Right lobe of liver (tissue), 6 donors: Measurements from ENCODE around the gene KRT36. TPM values are rescaled to one million over a fixed set of nuclear protein-coding genes. Genes with fewer than 3 reads are reported as not detected.
A peak's percentile ranks its signal among the peaks of the same experiment; 100 is the strongest.

Experiments used
- ATAC-seq, 4 donors: fragments of 200-7000 bp; cut with Tn5 transposase; one replicate each; pipeline ENCODE4 v1.9.1; 2020; ENCODE audit warnings: mild to moderate bottlenecking in 4 of 4, moderate library complexity in 4 of 4
- DNase-seq, 3 donors: peaks; one replicate each; pipeline ENCODE4 v3.0.0-alpha.2; 2020
- H3K27ac ChIP-seq, 3 donors: fragments of 200-600 bp; one replicate each; pipeline ENCODE4 v1.8.0; 2022
- H3K27me3 ChIP-seq, 2 donors: fragments of 200-600 bp; one replicate each; pipeline ENCODE4 v1.8.0; 2022
- H3K36me3 ChIP-seq, 4 donors: fragments of 200-600 bp; sonication (generic) in 1 of 4; one replicate each; pipeline versions ENCODE4 v1.5.1 to v1.8.0; 2017 to 2022; ENCODE audit warnings: control low read depth in 1 of 4
- H3K4me1 ChIP-seq, 4 donors: fragments of 200-600 bp; sonication (generic) in 1 of 4; one replicate each; pipeline versions ENCODE4 v1.5.1 to v1.8.0; 2017 to 2022; ENCODE audit warnings: control low read depth in 1 of 4
- H3K4me3 ChIP-seq, 3 donors: fragments of 200-600 bp; one replicate each; pipeline ENCODE4 v1.8.0; 2022
- H3K9me3 ChIP-seq, 4 donors: fragments of 200-600 bp; sonication (generic) in 1 of 4; one replicate each; pipeline versions ENCODE4 v1.5.1 to v1.8.0; 2017 to 2022; ENCODE audit warnings: control low read depth in 1 of 4
- CTCF ChIP-seq, 4 donors: fragments of 200-600 bp in 3 of 4; fragments of 450-650 bp in 1 of 4; IDR thresholded peaks; one replicate each; pipeline versions ENCODE4 v1.5.1 to v1.8.0; 2016 to 2022; ENCODE audit warnings: antibody characterized with exemption in 4 of 4, mild to moderate bottlenecking in 2 of 4
- POLR2A ChIP-seq: fragments of 450-650 bp; IDR thresholded peaks from one replicate; pipeline ENCODE4 v1.6.1; 2017; ENCODE audit warnings: antibody characterized with exemption, mild to moderate bottlenecking
- WGBS: methylation state at CpG from one replicate; pipeline ENCODE4 v1.1.6; 2018; ENCODE audit warnings: low coverage, low lambda C conversion rate; ENCODE audit not compliant: insufficient coverage; ENCODE audit errors: missing lambda C conversion rate; 5-methylcytosine and 5-hydroxymethylcytosine counted together
- intact Hi-C, 2 donors: fragments of 100-400 bp; cut with DNase I; formaldehyde crosslinking; loops; one replicate each; pipeline versions ENCODE4 v1.11.2 to v1.14.1; 2022
- total RNA-seq, 6 experiments: library from RNA; depleted of rRNA in 2 of 6; stranded (reverse); fragments of >200 nt in 2 of 6; fragmentation: NEBNext Ultra II Directional in 3 of 6; extraction: Animal tissue kit (Norgen Biotek cat#: 25700) in 3 of 6; gene quantifications; one replicate each; pipeline versions ENCODE4 v1.1.0 to v1.2.4, GENCODE V29; 2016 to 2023
- donor health status: DM: no; HTN: yes; CAD: no.
- donor health status: DM: no; HTN: no; CAD: no.
- donor health status: DM: no; HTN: no; CAD: no.
- donor health status: DM: no; HTN: yes; CAD: no.
- donor health status: DM: no; HTN: yes; CAD: no.

KRT36 gene
- total RNA-seq, 6 experiments from 2014 or later: not detected

DNA sequence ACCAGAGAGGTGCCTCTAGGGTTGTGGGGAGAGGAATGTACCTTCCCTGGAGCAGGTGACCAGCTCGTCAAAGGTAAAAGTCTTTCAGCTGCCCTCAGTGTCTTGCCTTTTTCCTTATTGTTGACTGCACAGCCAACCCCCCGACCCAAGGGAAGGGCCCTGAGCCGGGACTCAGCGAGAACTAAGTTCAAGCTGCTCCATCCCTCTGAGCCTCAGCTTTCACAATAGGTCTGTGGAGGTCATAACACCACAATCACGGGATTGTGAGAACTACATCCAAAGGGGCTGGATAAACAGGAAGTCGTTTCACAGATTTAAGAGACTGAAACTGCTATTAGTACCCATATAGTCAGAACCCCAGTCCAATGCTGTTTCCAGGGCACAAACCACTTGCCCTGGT, 2.6 kb upstream of the KRT36 start:
- 12% methylated on average over 6 of the region's 6 CpGs for WGBS
- intact Hi-C loops: no loop called here
- Histone ChIP-seq H3K4me3 (no peak overlapping the region), H3K36me3 (no peaks in the 10 kb centered on the region), H3K9me3 (no peaks in the 10 kb centered on the region), H3K27ac (no peak overlapping the region), H3K27me3 (no peaks in the 10 kb centered on the region), H3K4me1 (no peaks in the 10 kb centered on the region)
- DNase-seq (no peak), ATAC-seq (peak; percentile 34 to 55 (median 48))
- TF ChIP-seq CTCF (IDR thresholded peaks at IDR 0.05) (no peak), POLR2A (no peak)

DNA sequence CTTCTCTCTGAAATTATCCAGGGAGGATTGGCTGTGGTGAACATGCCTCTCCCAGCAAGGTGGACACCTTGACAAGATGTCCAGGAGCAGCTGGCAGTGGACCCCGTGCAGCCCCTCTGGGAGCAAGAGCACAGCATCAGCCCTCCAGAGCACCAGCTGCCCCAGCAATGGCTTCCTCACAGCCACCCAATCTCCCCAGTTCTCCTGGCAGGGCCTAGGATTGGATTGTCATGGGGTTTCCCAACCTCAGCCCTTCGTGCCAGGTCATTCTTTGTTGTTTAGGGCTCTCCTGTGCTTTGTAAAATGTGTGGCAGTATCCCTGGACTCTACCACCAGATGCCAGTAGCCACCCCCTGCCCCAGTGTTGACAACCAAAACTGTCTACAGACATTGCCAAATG, 1.8 kb upstream of the KRT36 start:
- ATAC-seq: no peak
- H3K36me3 ChIP-seq: no peaks in the 10 kb centered on the region
- no peaks in the 10 kb centered on the region for H3K4me1 ChIP-seq
- H3K27me3 ChIP-seq: no peaks in the 10 kb centered on the region
- H3K27ac ChIP-seq: no peak overlapping the region
- 40% methylated on average over 1 of the region's 2 CpGs for WGBS
- no peak overlapping the region for H3K4me3 ChIP-seq
- H3K9me3 ChIP-seq: no peaks in the 10 kb centered on the region
- intact Hi-C loops: no loop called here
- no peak for TF ChIP-seq CTCF (IDR thresholded peaks at IDR 0.05)
- TF ChIP-seq POLR2A: no peak
- no peak for DNase-seq

DNA sequence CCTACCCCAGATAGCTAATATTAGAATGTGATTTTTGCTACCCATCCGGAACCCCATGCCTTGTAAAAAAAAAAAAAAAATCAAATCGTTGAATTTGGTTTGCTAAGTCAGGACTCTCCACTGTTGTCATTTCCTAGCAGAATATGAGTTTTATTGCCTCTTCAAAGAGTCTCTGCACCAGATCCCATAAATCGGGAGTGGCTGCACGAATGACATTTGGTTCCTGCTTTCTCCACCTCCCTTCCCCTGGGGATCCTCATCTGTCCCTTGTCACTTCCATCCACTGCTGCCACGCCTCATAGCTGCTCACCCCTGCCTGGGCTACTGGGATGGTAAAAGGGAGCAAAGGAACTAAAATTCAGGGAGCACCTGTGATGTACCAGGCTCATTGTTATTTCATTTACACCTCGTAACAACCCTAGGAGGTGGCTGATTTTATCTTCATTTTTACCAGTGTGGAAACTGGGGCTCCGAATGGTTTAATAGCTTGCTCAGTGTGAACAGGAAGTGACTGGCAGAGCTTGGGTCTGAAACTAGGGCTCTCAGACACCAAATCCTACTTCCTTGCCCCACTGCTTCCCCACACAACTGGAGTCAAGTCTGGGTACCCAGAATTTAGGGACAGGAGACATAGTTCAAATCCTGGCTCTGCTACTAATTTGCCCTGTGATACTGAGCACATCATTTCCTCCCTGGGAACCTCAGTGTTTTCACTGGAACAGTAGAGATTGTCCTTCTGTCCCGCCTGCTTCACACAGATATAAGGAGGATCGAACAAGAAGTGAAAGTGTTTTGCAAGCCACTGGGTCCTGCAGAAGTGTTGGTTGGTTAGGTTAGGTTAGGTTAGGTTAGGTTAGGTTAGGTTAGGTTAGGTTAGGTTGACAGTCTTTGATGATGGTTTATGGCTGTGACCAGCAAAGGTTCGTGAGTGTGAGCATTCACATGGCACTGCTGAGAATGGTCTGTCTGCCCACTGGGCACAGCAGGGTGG, 585 bp upstream of the KRT36 start:
- DNase-seq (no peak), ATAC-seq (peak in 1 of 4 donors; percentile 36)
- H3K27me3 ChIP-seq: no peaks in the 10 kb centered on the region
- no peak overlapping the region for H3K4me3 ChIP-seq
- no peaks in the 10 kb centered on the region for H3K4me1 ChIP-seq
- TF ChIP-seq POLR2A: no peak
- TF ChIP-seq CTCF (IDR thresholded peaks at IDR 0.05): no peak
- intact Hi-C loops: no loop called here
- 44% methylated on average over 10 of the region's 10 CpGs for WGBS
- no peaks in the 10 kb centered on the region for H3K36me3 ChIP-seq
- no peak overlapping the region for H3K27ac ChIP-seq
- H3K9me3 ChIP-seq: no peaks in the 10 kb centered on the region

- Histone ChIP-seq H3K27me3 (no peaks in the 10 kb centered on the region), H3K27ac (no peak overlapping the region), H3K9me3 (no peaks in the 10 kb centered on the region), H3K36me3 (no peaks in the 10 kb centered on the region), H3K4me1 (no peaks in the 10 kb centered on the region), H3K4me3 (no peak overlapping the region)
- DNase-seq (no peak), ATAC-seq (peak in 3 of 4 donors; percentile 27 to 37 (median 29))
- TF ChIP-seq CTCF (IDR thresholded peaks at IDR 0.05) (peak; percentile 19 to 39 (median 28)), POLR2A (no peak)
- intact Hi-C loops: no loop called here
- 49% methylated on average over 12 of the region's 29 CpGs for WGBS
Observed at GRCh38 chr17:41486809-41487530, 2.7 kb downstream of the KRT36 start.
